Fibroblast of lung (primary cell): Measurements from ENCODE around the gene SPARC.

Source experiments
- CTCF ChIP-seq, 2 donors: IDR thresholded peaks in 1 of 2; conservative IDR thresholded peaks in 1 of 2; 1 replicate in 1 of 2; 2 replicates in 1 of 2; pipeline ENCODE4 v1.5.1; 2011 to 2012; ENCODE audit warnings: low read length in 2 of 2, control low read depth in 1 of 2, inconsistent platforms in 1 of 2, low read depth in 1 of 2, mild to moderate bottlenecking in 1 of 2
- EZH2 ChIP-seq: IDR thresholded peaks from 2 replicates; pipeline ENCODE4 v1.5.1; 2012; ENCODE audit warnings: low read length, control low read depth, mild to moderate bottlenecking; ENCODE audit errors: missing control alignments

- no peak for TF ChIP-seq CTCF (conservative IDR thresholded peaks at IDR 0.05 in 1 of 2, IDR thresholded peaks at IDR 0.05 in 1 of 2; ENCODE audit: low read depth in 1 of 2, low read length in 2 of 2)
- TF ChIP-seq EZH2 = no peak
Measured at GRCh38 chr5:151615431-151615830, 71.3 kb downstream of the SPARC start.
